Measurements from ENCODE around the gene FBN3.

DNA sequence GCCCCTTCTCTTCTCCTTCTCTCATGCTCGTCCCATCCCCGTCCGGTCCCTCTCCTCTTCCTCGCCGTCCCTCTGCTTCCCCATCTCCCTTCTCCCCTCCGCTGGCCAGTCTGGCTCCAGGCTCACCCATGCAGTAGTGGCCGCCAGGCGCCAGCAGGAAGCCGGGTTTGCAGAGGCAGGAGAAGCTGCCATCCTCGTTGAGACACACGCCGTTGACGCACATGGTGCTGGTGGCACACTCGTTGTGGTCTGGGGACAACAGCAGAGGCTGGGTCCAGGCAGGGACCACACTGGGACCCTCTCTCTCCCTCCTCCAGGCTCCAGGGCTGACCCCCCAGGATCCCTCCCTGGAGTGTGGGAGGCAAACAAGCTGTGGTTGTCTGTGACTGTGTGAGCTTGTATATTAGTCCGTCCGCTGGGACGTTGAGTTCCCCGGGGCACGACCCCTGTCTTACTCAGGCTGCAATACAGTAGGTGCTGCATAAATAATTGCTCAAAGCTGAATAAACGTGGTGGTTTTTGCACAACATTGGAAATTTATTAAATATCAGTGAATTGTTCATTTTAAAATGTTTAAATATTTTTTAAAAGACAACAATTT, 16.4 kb downstream of the FBN3 start:
- TF ChIP-seq, protein P1, sequence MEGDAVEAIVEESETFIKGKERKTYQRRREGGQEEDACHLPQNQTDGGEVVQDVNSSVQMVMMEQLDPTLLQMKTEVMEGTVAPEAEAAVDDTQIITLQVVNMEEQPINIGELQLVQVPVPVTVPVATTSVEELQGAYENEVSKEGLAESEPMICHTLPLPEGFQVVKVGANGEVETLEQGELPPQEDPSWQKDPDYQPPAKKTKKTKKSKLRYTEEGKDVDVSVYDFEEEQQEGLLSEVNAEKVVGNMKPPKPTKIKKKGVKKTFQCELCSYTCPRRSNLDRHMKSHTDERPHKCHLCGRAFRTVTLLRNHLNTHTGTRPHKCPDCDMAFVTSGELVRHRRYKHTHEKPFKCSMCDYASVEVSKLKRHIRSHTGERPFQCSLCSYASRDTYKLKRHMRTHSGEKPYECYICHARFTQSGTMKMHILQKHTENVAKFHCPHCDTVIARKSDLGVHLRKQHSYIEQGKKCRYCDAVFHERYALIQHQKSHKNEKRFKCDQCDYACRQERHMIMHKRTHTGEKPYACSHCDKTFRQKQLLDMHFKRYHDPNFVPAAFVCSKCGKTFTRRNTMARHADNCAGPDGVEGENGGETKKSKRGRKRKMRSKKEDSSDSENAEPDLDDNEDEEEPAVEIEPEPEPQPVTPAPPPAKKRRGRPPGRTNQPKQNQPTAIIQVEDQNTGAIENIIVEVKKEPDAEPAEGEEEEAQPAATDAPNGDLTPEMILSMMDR (IDR thresholded peaks at IDR 0.05), result no peak
- TF ChIP-seq POLR2AphosphoS5 (IDR thresholded peaks at IDR 0.05), result no peak
- TF ChIP-seq POLR2A (IDR thresholded peaks at IDR 0.05), result no peak
- no peak for TF ChIP-seq EP300 (IDR thresholded peaks at IDR 0.05)

Data from gastroesophageal sphincter (tissue), 3 donors.